IMR-90 (cell line): ENCODE data around the gene NR1I3. TPM values are rescaled to one million over a fixed set of nuclear protein-coding genes. Genes with fewer than 3 reads are reported as not detected.
"Not testable (repeated sequence)": the region's sequence is repeated elsewhere in the genome, so short reads cannot be mapped to it uniquely, and the experiment has no call there.

Source experiments
- ATAC-seq: fragments of 200-7000 bp; cut with Tn5 transposase; 2 replicates; pipeline ENCODE4 v1.9.1; 2020; ENCODE audit warnings: low read depth, mild to moderate bottlenecking, moderate library complexity
- BruUV-seq: library from RNA; stranded (reverse); fragments of 400-500 nt; replicated peaks from 2 replicates; lab custom pipeline; 2021; lab: Mats Ljungman, UMichigan
- CTCF ChIA-PET: fragments of 300-600 bp; formaldehyde crosslinking; extraction: SDS; loops from one replicate; lab custom pipeline; 2021; ENCODE audit warnings: antibody characterized with exemption; lab: Yijun Ruan, JAX
- POLR2A ChIA-PET: fragments of 300-600 bp; sonication (Branson Sonifier 250); formaldehyde crosslinking; loops from one replicate; lab custom pipeline; 2022; ENCODE audit warnings: antibody characterized with exemption; ENCODE audit not compliant: unreplicated experiment; lab: Charles Lee
- DNase-seq: peaks from one replicate; pipeline ENCODE4 v3.0.0; 2013
- H2AFZ ChIP-seq: replicated peaks from 2 replicates; pipeline ENCODE3; 2013; ENCODE audit warnings: low read length, mild to moderate bottlenecking; ENCODE audit not compliant: poor library complexity
- H2AK5ac ChIP-seq: 2 replicates; pipeline ENCODE4 v1.6.1; 2013; ENCODE audit warnings: low read depth, low read length, inconsistent platforms
- H2AK9ac ChIP-seq: replicated peaks from 2 replicates; pipeline ENCODE3; 2013; ENCODE audit warnings: mild to moderate bottlenecking, low read depth, low read length, moderate library complexity; ENCODE audit not compliant: poor library complexity
- H2BK120ac ChIP-seq: 2 replicates; pipeline ENCODE4 v1.6.1; 2013; ENCODE audit warnings: low read depth, low read length, inconsistent platforms
- H2BK15ac ChIP-seq: 3 replicates; pipeline ENCODE4 v1.6.1; 2013; ENCODE audit warnings: low read depth, low read length, inconsistent platforms
- H2BK20ac ChIP-seq: 2 replicates; pipeline ENCODE4 v1.6.1; 2013; ENCODE audit warnings: low read depth, mild to moderate bottlenecking, inconsistent platforms, low read length, moderate library complexity
- H2BK5ac ChIP-seq: 2 replicates; pipeline ENCODE4 v1.6.1; 2013; ENCODE audit warnings: mild to moderate bottlenecking, low read depth, low read length, inconsistent platforms; ENCODE audit not compliant: poor library complexity, severe bottlenecking
- H3K14ac ChIP-seq: replicated peaks from 2 replicates; pipeline ENCODE4 v1.6.1; 2013; ENCODE audit warnings: low read depth, low read length, inconsistent platforms
- H3K18ac ChIP-seq: 2 replicates; pipeline ENCODE4 v1.6.1; 2013; ENCODE audit warnings: low read depth, low read length, control low read depth
- H3K23ac ChIP-seq: 2 replicates; pipeline ENCODE4 v1.6.1; 2013; ENCODE audit warnings: low read depth, low read length, inconsistent platforms
- H3K27ac ChIP-seq: 2 replicates; pipeline ENCODE4 v1.5.1; 2013; ENCODE audit warnings: mild to moderate bottlenecking, control low read depth, low read length; ENCODE audit not compliant: insufficient read depth
- H3K27me3 ChIP-seq: 2 replicates; pipeline ENCODE4 v1.6.1; 2013; ENCODE audit warnings: low read length; ENCODE audit not compliant: control insufficient read depth, insufficient read depth
- H3K36me3 ChIP-seq: 2 replicates; pipeline ENCODE4 v1.6.1; 2013; ENCODE audit warnings: low read length, mixed read lengths; ENCODE audit not compliant: control insufficient read depth, insufficient read depth
- H3K4ac ChIP-seq: 2 replicates; pipeline ENCODE4 v1.6.1; 2013; ENCODE audit warnings: low read depth, low read length, inconsistent platforms
- H3K4me1 ChIP-seq: 2 replicates; pipeline ENCODE4 v1.6.1; 2013; ENCODE audit warnings: low read length, mixed read lengths; ENCODE audit not compliant: control insufficient read depth, insufficient read depth
- H3K4me2 ChIP-seq: 2 replicates; pipeline ENCODE4 v1.6.1; 2013; ENCODE audit warnings: low read depth, mild to moderate bottlenecking, control low read depth, low read length, moderate library complexity
- H3K4me3 ChIP-seq: 2 replicates; pipeline ENCODE4 v1.5.1; 2013; ENCODE audit warnings: low read depth, mild to moderate bottlenecking, control low read depth, low read length, moderate library complexity; ENCODE audit not compliant: insufficient read depth
- H3K56ac ChIP-seq: 2 replicates; pipeline ENCODE4 v1.6.1; 2013; ENCODE audit warnings: low read length, inconsistent platforms; ENCODE audit not compliant: insufficient read depth; ENCODE audit errors: extremely low read depth
- H3K79me1 ChIP-seq, 2 experiments: 2 replicates each; pipeline ENCODE4 v1.6.1; 2013; ENCODE audit warnings: low read length in 2 of 2, inconsistent platforms in 1 of 2, low read depth in 1 of 2
- H3K9ac ChIP-seq: 2 replicates; pipeline ENCODE4 v1.6.1; 2013; ENCODE audit warnings: low read depth, low read length, control low read depth
- H3K9me1 ChIP-seq: 2 replicates; pipeline ENCODE4 v1.6.1; 2013; ENCODE audit warnings: low read length, inconsistent platforms; ENCODE audit not compliant: insufficient read depth
- H3K9me3 ChIP-seq: 2 replicates; pipeline ENCODE4 v1.6.1; 2013; ENCODE audit warnings: low read length; ENCODE audit not compliant: control insufficient read depth, insufficient read depth
- H4K20me1 ChIP-seq: 2 replicates; pipeline ENCODE4 v1.6.1; 2013; ENCODE audit warnings: low read length, inconsistent platforms; ENCODE audit not compliant: insufficient read depth
- H4K5ac ChIP-seq: 2 replicates; pipeline ENCODE4 v1.6.1; 2013; ENCODE audit warnings: mild to moderate bottlenecking, low read depth, low read length, control low read depth
- H4K8ac ChIP-seq, 2 experiments: 2 replicates each; pipeline ENCODE4 v1.6.1; 2013; ENCODE audit warnings: low read depth in 2 of 2, low read length in 2 of 2, control low read depth in 1 of 2, inconsistent platforms in 1 of 2
- H4K91ac ChIP-seq: 2 replicates; pipeline ENCODE4 v1.6.1; 2013; ENCODE audit warnings: low read depth, low read length, inconsistent platforms; ENCODE audit not compliant: insufficient read depth
- RFX5 ChIP-seq: IDR thresholded peaks from 2 replicates; pipeline ENCODE4 v1.8.0; 2012; ENCODE audit warnings: low read depth, mild to moderate bottlenecking, low read length, moderate library complexity
- WGBS, 2 experiments: methylation state at CpG; one replicate each; pipeline versions ENCODE4 v1.1.5 to v1.1.7; 2013; ENCODE audit warnings: missing lambda C conversion rate in 2 of 2; ENCODE audit not compliant: insufficient read length in 1 of 2; ENCODE audit errors: extremely low coverage in 2 of 2; 5-methylcytosine and 5-hydroxymethylcytosine counted together
- dilution Hi-C: fragments of 300-500 bp; cut with HindIII; formaldehyde crosslinking; loops from one replicate; pipeline ENCODE4 v1.14.3; 2018; ENCODE audit warnings: low sequenced_read_pairs; ENCODE audit not compliant: unreplicated experiment
- in situ Hi-C: fragments of 300-500 bp; cut with MboI; formaldehyde crosslinking; loops from 3 replicates; pipeline ENCODE4 v1.14.3; 2019; ENCODE audit warnings: low sequenced_read_pairs, inconsistent platforms, mixed read lengths
- intact Hi-C: fragments of 100-400 bp; cut with micrococcal nuclease; formaldehyde crosslinking; loops from 2 replicates; pipeline ENCODE4 v1.10.0; 2022
- polyA plus RNA-seq, 3 experiments: library from polyadenylated mRNA; depleted of rRNA; stranded (reverse); fragments of >200 nt; gene quantifications; 2 replicates each; pipeline ENCODE4 v1.2.3, GENCODE V29; 2012; ENCODE audit warnings: low replicate concordance in 1 of 3
- total RNA-seq: library from RNA; depleted of rRNA; stranded (reverse); fragments of >200 nt; gene quantifications from 2 replicates; pipeline ENCODE4 v1.2.3, GENCODE V29; 2012

The NR1I3 gene
- total and polyA plus RNA-seq, 2 of the 4 experiments (the other 2 are of a cell fraction) = not detected

DNA sequence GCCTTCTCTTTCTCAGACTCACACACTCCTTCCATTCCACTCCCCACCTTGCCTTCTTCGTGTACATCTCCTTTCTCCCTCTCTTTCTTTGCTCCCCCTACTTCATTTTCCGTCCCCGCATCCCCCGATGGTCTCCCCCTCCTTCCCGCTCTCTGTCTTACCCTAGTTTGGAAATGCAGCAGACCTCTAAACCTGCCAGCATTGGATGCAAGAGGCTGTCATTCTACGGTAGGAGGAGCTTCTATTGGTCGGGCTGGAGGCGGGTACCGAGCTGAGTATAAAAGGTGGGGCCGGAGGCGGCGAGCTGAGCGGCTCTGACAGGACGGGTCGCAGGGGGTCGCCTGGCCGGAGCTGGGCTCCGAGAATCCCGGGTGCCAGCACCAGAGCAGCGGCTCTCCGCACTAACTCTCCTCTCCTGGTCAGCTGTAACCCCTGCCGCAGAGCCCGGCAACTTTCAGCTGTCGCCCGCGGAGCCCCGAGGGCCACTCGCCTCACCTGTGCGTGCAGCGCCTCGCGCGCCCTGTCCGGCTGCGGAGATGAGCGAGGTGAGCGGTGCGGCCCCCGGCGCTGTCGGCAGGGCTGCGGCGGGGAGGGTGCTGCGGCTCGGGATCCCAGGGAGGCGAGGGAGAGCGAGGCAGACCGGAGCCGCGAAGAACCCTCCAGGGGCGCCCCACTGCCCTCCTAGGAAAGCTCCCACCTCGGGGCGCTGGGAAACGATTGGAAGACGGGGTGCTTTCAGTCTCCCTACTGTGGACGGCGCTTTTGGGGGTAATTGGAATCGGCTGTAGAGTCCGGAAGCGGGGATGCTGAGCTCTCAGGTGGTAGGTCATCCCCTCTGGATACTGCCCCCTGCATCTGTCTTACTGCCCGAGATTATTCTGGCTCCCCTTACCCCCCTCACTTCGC lies 20.7 kb upstream of the NR1I3 start, which contains the start of gene PCP4L1 (continued):
- TF ChIP-seq RFX5 = no peak

DNA sequence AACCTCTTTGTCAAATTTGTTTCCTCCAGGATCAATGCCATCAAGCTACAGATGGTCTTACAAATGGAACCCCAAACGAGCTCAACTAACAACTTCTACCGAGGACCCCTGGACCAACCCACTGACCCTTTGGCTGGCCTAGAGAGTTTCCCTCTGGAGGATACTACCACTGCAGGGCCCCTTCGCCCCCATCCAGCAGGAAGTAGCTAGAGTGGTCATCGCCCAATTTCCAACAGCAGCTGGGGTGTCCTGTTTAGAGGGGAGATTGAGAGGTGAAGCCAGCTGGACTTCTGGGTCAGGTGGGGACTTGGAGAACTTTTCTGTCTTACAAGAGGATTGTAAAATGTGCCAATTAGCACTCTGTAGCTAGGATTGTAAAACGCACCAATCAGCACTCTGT lies 19.1 kb upstream of the NR1I3 start:
- H3K4me2 ChIP-seq, H3K9me1 ChIP-seq, H2AK5ac ChIP-seq, H3K4me3 ChIP-seq, H2BK120ac ChIP-seq, H2BK15ac ChIP-seq, H2BK5ac ChIP-seq, DNase-seq, H3K4ac ChIP-seq, H3K23ac ChIP-seq, H3K27ac ChIP-seq, H3K18ac ChIP-seq, H3K79me1 ChIP-seq, POLR2A ChIA-PET, H3K9ac ChIP-seq, H3K4me1 ChIP-seq, H3K56ac ChIP-seq, H2AFZ ChIP-seq, H4K91ac ChIP-seq, BruUV-seq, H4K5ac ChIP-seq, CTCF ChIA-PET, H3K14ac ChIP-seq, in situ Hi-C loops, H4K20me1 ChIP-seq, intact Hi-C loops, dilution Hi-C loops, H3K36me3 ChIP-seq, H4K8ac ChIP-seq, H2BK20ac ChIP-seq, ATAC-seq, H2AK9ac ChIP-seq: not testable (repeated sequence)
- Histone ChIP-seq H3K27me3 (peaks cover 38% of the 10 kb centered on the region), H3K9me3 (peaks cover 11% of the 10 kb centered on the region)
- WGBS, 2 experiments = 80% methylated on average over 1 of the region's 5 CpGs; no CpG with 5 or more reads in 1 of the 2 experiments

DNA sequence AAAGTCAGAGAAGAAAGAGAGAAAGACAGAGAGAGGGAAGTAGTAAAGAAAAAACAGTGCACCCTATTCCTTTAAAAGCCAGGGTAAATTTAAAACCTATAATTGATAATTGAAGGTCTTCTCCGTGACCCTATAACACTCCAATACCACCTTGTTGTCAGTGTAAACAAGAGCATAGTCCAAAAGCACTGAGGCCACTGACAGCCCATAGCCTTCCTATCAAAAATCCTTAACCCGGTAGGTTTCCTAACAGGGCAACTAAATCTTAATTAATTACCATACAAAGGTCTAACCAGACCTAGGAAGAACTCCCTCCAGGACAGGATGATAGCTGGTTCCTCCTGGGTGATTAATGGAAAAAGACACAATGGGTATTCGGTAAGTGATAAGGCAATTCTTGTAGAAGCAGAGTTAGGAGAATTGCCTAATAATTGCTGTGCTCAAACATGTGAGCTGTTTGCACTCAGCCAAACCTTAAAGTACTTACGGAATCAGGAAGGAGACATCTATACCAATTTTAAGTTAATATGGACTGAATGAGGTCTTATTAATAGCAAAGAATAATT lies 18.0 kb upstream of the NR1I3 start:
- Histone ChIP-seq H3K9me3 (peaks cover 11% of the 10 kb centered on the region), H3K27me3 (peaks cover 33% of the 10 kb centered on the region)
- H2AFZ ChIP-seq, POLR2A ChIA-PET, CTCF ChIA-PET, H3K18ac ChIP-seq, H3K4ac ChIP-seq, H3K79me1 ChIP-seq, H3K4me2 ChIP-seq, H2BK15ac ChIP-seq, H3K27ac ChIP-seq, H3K4me3 ChIP-seq, H4K8ac ChIP-seq, H3K9me1 ChIP-seq, H3K36me3 ChIP-seq, H3K9ac ChIP-seq, H4K5ac ChIP-seq, H3K4me1 ChIP-seq, H3K14ac ChIP-seq, H3K23ac ChIP-seq, in situ Hi-C loops, BruUV-seq, intact Hi-C loops, H3K56ac ChIP-seq, H2BK5ac ChIP-seq, H2BK120ac ChIP-seq, H4K91ac ChIP-seq, DNase-seq, H2AK9ac ChIP-seq, ATAC-seq, dilution Hi-C loops, H2AK5ac ChIP-seq, H4K20me1 ChIP-seq, H2BK20ac ChIP-seq: not testable (repeated sequence)
- WGBS, 2 experiments = no CpG with 5 or more reads among the region's 4 CpGs
